GM19463 (cell line): Measurements from ENCODE around the gene EPB41L2.
"Not testable (repeated sequence)": the region's sequence is repeated elsewhere in the genome, so short reads cannot be mapped to it uniquely, and the experiment has no call there.

Experiments
- ATAC-seq: cut with Tn5 transposase; IDR thresholded peaks from one replicate; pipeline ENCODE4 v1.9.1; 2021; ENCODE audit warnings: mild to moderate bottlenecking, moderate library complexity; ENCODE audit not compliant: unreplicated experiment

EPB41L2 gene

GRCh38 chr6:131005439-131006016, 57.5 kb downstream of the EPB41L2 start:
- no peak for ATAC-seq

- ATAC-seq: no peak
Measured at GRCh38 chr6:131004936-131005335, 58.1 kb downstream of the EPB41L2 start.

GRCh38 chr6:131004387-131004755, 58.7 kb downstream of the EPB41L2 start:
- ATAC-seq: no peak

- ATAC-seq: no peak
Measured at GRCh38 chr6:131003488-131004386, 59.3 kb downstream of the EPB41L2 start.

GRCh38 chr6:131002661-131002980, 60.4 kb downstream of the EPB41L2 start:
- no peak for ATAC-seq

GRCh38 chr6:131001945-131002660, 60.9 kb downstream of the EPB41L2 start:
- no peak for ATAC-seq

- no peak for ATAC-seq
Measured at GRCh38 chr6:131001111-131001736, 61.8 kb downstream of the EPB41L2 start.

DNA sequence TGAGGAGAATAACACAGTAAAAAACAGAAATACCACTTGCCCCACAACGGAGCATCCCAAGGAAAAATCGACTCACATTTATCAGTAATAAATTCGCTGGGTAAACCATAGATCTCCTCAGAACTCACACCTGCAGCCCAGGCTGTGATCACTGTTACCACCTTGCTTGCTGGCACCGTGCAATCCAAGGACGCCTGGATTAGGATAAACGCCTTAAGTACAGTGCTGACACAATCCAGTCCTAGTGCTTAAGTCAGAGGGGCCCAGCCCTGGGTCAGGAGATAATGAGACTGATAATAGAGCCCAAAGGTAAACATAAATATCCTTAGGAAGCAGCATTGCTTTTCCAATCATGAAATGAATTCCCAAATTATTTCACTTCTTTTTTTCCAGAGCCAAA, 62.5 kb downstream of the EPB41L2 start:
- no peak for ATAC-seq

- ATAC-seq: no peak
Measured at GRCh38 chr6:130997061-130997753, 65.8 kb downstream of the EPB41L2 start.

GRCh38 chr6:130996635-130997034, 66.4 kb downstream of the EPB41L2 start:
- no peak for ATAC-seq

GRCh38 chr6:130995783-130996447, 67.1 kb downstream of the EPB41L2 start:
- no peak for ATAC-seq

DNA sequence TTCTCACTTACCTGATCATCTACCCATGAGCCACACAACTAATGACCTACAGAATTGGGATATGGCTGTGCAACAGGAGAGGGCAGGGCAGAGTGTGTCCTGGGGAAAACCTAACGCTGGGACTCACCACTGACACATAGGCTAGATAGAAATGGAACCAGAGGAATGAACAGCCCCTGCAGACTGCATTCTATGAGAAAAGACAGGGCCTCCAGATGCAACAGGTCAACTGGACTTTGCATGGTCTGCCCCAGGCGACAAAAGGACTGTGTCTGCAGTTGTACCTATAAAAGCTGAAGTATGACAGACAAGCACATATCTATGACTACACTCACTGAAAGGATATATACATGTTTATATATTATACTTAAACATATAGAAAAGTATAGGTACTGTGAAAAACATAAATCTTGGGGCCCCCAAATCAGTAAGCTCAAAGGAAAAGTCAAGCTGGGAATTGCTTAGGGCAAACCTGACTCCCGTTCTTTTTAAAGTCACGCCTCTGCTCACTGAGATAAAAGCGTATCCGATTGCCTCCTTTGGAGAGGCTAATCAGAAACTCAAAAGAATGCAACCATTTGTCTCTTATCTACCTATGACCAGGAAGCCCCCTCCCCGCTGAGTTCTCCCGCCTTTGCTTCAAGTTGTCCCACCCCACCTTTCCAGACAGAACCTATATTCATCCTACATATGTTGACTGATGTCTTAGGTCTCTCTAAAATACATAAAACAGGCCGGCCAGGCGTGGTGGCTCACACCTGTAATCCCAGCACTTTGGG, 68.5 kb downstream of the EPB41L2 start:
- no peak for ATAC-seq

DNA sequence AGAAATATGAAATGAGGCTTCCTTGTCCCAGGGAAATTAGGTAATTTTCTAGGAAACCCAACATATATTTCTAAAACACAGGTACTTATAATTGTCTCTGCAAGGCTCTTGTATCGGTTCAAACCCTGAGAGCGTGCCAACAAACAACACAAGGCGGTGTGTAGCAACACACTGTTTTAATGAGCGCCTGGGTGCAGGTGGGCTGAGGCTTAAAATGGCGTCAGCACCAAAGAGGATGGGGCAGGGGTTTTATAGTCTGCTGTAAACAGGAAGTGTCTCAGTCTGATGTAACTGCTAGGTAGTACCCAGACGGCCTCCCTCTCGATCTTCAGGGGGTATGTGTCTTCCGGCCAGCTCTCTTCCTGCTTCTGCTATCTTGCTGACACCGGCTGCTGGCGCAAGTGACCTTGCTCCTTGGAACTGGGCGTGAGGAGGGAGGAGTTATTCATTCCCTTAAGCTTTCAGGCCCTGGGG, 69.7 kb downstream of the EPB41L2 start:
- no peak for ATAC-seq

GRCh38 chr6:130991422-130992137, 71.5 kb downstream of the EPB41L2 start:
- no peak for ATAC-seq

DNA sequence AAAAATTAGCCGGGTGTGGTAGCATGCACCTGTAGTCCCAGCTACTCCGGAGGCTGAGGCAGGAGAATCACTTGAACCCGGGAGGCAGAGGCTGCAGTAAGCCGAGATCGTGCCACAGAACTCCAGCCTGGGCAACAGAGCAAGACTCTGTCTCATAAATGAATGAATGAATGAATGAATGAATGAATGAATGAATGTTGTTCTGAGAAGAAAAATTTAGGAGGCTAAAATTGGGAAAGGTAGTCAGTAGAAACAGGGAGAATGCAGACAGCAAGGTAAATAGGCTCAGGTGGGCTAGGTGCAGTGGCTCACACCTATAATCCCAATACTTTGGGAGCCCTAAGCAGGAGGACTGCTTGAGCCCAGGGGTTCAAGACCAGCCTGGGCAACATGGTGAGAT, 75.5 kb downstream of the EPB41L2 start:
- ATAC-seq: not testable (repeated sequence)

- ATAC-seq: no peak
Measured at GRCh38 chr6:130985115-130985514, 77.9 kb downstream of the EPB41L2 start.

DNA sequence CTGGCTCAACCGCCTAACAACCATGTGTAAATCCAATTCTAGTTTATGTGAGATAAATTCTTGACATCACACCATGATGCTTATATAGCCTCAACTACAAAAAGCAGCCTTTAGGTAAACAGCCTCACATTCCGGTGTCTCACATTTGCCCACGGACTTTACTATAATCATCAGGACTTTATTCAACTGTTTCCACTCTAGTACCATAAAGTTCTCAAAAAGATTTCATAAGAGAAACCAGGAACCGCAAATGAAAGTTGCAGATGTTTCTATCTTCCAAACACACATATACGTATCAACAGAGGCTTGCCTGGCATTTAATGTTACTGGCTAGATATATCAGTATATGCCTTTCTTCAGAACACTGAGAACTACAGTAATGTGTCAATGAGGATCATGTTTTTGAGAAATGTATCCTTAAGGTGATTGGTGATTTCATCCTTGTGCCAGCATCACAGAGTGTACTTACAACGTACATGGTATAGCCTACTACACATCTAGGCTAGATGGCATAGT, 80.0 kb downstream of the EPB41L2 start:
- ATAC-seq: no peak

GRCh38 chr6:130982135-130982534, 80.9 kb downstream of the EPB41L2 start:
- ATAC-seq: no peak

DNA sequence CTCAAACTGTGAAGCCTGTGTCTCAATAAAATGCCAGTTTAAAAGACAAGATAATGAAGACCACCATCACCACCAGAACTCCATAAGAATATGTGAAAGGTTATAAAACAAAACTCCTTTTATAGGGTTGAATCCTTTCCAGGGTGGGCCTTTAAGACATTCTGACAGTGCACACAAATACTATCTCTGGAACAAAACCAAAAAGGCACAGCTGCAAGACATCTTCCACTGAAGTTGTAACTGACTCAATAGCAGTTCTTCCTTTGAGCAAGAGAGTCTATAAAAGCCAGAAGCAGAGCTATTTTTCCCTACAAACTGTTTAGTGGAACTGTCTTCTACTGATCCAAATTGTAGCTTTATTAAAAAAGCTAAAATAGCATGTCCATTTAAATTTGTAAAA, 81.6 kb downstream of the EPB41L2 start:
- ATAC-seq: no peak
